ENCODE measurements around the gene CTSD. TPM values are rescaled to one million over a fixed set of nuclear protein-coding genes. Genes with fewer than 3 reads are reported as not detected.
A peak's percentile ranks its signal among the peaks of the same experiment; 100 is the strongest.

The CTSD gene
- total RNA-seq, 1 experiment from 2014 or later: 199 TPM

GRCh38 chr11:1745701-1746320 is 17.9 kb downstream of the CTSD start:
- H3K4me3 Mint-ChIP-seq: no peak overlapping the region; the same call in 1 of the 2 replicates
- DNase-seq (ENCODE audit: low spot score) (no peak), ATAC-seq (no peak)
- peaks cover 12% of the 10 kb centered on the region for H3K4me1 Mint-ChIP-seq
- peaks cover 51% of the 10 kb centered on the region for H3K27me3 Mint-ChIP-seq (ENCODE audit: low read depth)
- CTCF ChIA-PET: interaction anchor here (1.5 kb wide), 1 partner anchor 52 kb away, joined by 3 read pairs; no protein-coding TSS in a partner anchor
- POLR2A ChIA-PET: no interaction called here
- peak; percentile 81 for TF ChIP-seq ZBTB43 (CRISPR knock-in tag; IDR thresholded peaks at IDR 0.05)
- TF ChIP-seq, protein P1, sequence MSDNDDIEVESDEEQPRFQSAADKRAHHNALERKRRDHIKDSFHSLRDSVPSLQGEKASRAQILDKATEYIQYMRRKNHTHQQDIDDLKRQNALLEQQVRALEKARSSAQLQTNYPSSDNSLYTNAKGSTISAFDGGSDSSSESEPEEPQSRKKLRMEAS (CRISPR knock-in tag; IDR thresholded peaks at IDR 0.05): no peak
- H3K36me3 Mint-ChIP-seq: peaks cover 10% of the 10 kb centered on the region
- no peak overlapping the region; the same call in 1 of the 2 replicates for H3K27ac Mint-ChIP-seq
- H3K9me3 Mint-ChIP-seq: peaks cover 12% of the 10 kb centered on the region

DNA sequence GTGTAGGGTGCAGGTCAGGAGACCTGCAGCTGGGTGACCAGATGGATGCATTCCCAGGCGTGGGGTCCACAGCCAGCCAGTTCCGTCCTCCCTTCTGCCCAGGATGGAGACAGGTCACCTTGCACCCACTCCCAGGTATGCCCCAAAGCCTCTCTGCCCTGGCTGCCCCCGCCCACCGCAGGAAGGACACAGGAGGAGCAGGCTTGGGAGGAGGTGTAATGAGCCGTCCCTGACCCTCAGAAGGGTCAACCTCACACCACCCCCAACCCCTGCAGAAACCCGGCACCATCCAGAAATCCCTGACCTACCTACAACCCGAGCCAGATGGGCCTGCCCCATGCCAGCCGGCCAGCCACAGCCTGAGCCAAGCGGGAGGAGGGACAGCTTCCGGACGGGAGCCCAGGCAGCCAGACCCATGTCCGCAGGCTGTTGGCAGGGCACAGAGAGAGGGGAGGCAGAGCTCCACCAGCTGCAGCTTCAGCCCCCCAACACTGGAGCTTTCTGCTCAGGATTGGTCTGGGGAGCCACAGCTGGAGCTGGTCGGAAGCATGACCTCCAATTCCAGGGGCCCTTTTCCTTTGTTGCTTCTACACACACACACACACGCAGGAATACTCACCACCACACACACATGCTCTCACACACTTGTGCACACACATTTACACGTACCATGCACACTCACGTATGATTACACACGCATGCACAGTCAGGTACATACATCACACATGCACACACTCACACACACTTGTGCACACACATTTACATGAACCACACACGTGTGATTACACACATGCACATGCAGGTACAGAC is 18.6 kb downstream of the CTSD start:
- TF ChIP-seq NFYB (CRISPR knock-in tag; conservative IDR thresholded peaks at IDR 0.05; ENCODE audit: low read depth) (no peak), PREB (CRISPR knock-in tag; IDR thresholded peaks at IDR 0.05; ENCODE audit: borderline replicate concordance) (no peak), NR1H2 (CRISPR knock-in tag; IDR thresholded peaks at IDR 0.05) (no peak), NR2C2 (CRISPR knock-in tag; IDR thresholded peaks at IDR 0.05) (no peak), ESRRA (CRISPR knock-in tag; IDR thresholded peaks at IDR 0.05; ENCODE audit: borderline replicate concordance) (no peak), ZNF416 (CRISPR knock-in tag; IDR thresholded peaks at IDR 0.05) (no peak)
- TF ChIP-seq, protein P2, sequence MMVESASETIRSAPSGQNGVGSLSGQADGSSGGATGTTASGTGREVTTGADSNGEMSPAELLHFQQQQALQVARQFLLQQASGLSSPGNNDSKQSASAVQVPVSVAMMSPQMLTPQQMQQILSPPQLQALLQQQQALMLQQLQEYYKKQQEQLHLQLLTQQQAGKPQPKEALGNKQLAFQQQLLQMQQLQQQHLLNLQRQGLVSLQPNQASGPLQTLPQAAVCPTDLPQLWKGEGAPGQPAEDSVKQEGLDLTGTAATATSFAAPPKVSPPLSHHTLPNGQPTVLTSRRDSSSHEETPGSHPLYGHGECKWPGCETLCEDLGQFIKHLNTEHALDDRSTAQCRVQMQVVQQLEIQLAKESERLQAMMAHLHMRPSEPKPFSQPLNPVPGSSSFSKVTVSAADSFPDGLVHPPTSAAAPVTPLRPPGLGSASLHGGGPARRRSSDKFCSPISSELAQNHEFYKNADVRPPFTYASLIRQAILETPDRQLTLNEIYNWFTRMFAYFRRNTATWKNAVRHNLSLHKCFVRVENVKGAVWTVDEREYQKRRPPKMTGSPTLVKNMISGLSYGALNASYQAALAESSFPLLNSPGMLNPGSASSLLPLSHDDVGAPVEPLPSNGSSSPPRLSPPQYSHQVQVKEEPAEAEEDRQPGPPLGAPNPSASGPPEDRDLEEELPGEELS (CRISPR knock-in tag; IDR thresholded peaks at IDR 0.05): no peak
- Mint-ChIP-seq H3K27ac (no peak overlapping the region), H3K9me3 (peaks cover 12% of the 10 kb centered on the region), H3K36me3 (peaks cover 10% of the 10 kb centered on the region), H3K4me1 (peaks cover 7% of the 10 kb centered on the region), H3K4me3 (no peak overlapping the region), H3K27me3 (ENCODE audit: low read depth) (peaks cover 51% of the 10 kb centered on the region)
- no peak for ATAC-seq
- DNase-seq (ENCODE audit: low spot score): no peak
- ChIA-PET CTCF (interaction anchor here (1.5 to 1.7 kb wide), 2 partner anchors 51 to 80 kb away, joined by 3 to 5 read pairs; no protein-coding TSS in a partner anchor), POLR2A (no interaction called here)

DNA sequence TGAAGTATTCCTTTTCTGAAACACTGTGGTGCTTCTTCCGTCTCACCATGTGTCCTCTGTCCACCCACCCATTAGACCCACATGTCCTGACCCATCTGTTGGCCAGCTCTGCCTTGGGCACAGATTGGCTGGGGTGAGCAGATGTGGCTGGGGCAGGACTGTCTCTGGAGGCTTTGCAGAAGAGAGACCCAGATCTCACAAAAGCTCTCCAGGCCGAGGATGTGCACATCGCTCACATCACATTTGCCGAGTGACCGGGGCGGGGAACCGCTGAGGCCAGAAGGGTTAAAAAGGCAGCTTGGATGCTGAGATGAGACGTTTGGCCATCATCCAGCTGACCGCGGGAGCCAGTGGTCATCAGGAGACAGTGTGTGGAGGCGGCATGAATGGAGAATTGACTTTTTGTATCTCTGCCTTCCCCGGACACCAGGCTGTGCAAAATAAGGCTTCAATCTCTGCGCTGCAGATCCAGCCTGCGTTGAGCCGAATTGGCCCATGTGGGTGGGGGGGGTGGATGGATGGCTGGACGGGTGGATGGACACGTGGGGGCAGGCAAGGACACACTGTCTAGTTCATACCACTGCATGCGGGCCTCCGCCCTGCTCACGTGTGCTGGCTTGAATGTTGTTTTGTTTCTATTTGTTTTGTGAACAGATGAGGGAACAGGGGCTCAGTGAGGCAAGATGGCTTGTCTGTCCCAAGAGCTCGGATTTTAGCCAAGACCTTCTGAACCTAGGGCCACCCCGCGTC is 19.4 kb downstream of the CTSD start:
- no peak overlapping the region for H3K27ac Mint-ChIP-seq
- peaks cover 47% of the 10 kb centered on the region for H3K27me3 Mint-ChIP-seq (ENCODE audit: low read depth)
- no peak for DNase-seq (ENCODE audit: low spot score)
- ATAC-seq: no peak
- POLR2A ChIA-PET: no interaction called here
- CTCF ChIA-PET: interaction anchor here (1.5 to 1.7 kb wide), 2 partner anchors 50 to 80 kb away, joined by 3 to 5 read pairs; no protein-coding TSS in a partner anchor
- H3K4me3 Mint-ChIP-seq: no peak overlapping the region
- H3K36me3 Mint-ChIP-seq: peaks cover 10% of the 10 kb centered on the region
- H3K4me1 Mint-ChIP-seq: no peaks in the 10 kb centered on the region
- peaks cover 12% of the 10 kb centered on the region for H3K9me3 Mint-ChIP-seq
- TF ChIP-seq PRDM15 (CRISPR knock-in tag; IDR thresholded peaks at IDR 0.05) (no peak), GRHL2 (CRISPR knock-in tag; IDR thresholded peaks at IDR 0.05; ENCODE audit: insufficient replicate concordance, severe bottlenecking) (no peak), EMX1 (CRISPR knock-in tag; IDR thresholded peaks at IDR 0.05) (no peak), RELA (CRISPR knock-in tag; IDR thresholded peaks at IDR 0.05; ENCODE audit: borderline replicate concordance) (no peak), ARID4B (CRISPR knock-in tag; IDR thresholded peaks at IDR 0.05; ENCODE audit: borderline replicate concordance) (no peak), JAZF1 (CRISPR knock-in tag; IDR thresholded peaks at IDR 0.05) (no peak)
